GM18505 (cell line): Measurements from ENCODE around the gene TUBGCP3.
A peak's percentile ranks its signal among the peaks of the same experiment; 100 is the strongest.

ENCODE experiments used
- ATAC-seq: cut with Tn5 transposase; IDR thresholded peaks from one replicate; pipeline ENCODE4 v1.9.1; 2021; ENCODE audit not compliant: unreplicated experiment
- POLR2A ChIP-seq: IDR thresholded peaks from 4 replicates; pipeline ENCODE4 v1.6.1; 2011; ENCODE audit warnings: borderline replicate concordance; ENCODE audit not compliant: insufficient read depth, insufficient read length; ENCODE audit errors: extremely low read depth

Gene TUBGCP3

DNA sequence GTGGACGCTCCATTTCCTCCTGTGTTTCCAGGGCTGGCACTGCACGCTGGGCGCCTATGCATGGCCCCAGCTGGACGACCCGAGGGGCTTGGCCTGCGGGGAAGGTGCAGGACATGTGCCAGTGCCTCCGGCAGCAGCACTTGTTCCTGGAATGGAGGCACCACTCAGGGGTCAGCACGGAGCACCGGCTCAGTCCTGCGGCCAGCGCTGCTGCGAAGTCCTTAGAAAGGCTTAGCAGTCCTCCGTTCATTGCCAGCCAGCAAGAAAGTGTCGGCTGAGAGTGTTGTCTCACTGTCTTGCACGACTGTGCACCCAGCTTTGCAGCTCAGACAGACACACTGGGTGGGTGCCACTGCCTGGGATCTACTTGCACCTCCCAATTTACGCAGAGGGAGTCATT lies 36.1 kb upstream of the TUBGCP3 start:
- no peak for TF ChIP-seq POLR2A
- no peak for ATAC-seq

DNA sequence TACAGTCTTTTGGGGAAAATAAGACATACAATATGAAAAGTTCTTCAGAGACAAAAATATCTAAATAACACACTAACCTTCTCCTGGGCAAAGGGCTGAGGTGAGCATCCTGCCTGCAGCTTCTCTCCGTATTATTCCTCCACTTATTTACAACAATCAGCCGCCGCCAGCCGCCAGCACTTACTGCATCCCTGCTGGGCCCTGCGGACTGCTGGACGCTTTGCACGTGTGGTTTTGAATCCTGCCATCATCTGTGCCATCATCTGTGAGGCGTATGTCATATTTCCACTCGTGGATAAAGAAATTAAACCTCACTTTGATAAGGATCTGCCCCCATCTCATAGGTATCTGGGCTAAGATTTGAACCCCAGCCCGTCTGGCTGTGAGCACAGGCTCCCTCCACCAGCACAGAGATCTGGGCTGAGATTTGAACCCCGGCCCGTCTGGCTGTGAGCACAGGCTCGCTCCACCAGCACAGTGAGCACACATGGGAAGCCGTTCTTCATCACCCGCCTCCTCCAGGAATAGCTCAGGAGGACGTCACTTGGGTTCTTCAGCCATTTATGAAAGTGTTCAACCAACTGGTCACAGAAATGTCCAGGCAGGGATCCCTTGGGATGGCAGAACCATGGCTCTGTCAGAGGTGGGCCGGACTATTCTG lies 35.2 kb upstream of the TUBGCP3 start:
- no peak for ATAC-seq
- no peak for TF ChIP-seq POLR2A

- no peak for ATAC-seq
- TF ChIP-seq POLR2A: no peak
Observed at GRCh38 chr13:112622375-112622774, 34.4 kb upstream of the TUBGCP3 start.

GRCh38 chr13:112619730-112620631 lies 32.0 kb upstream of the TUBGCP3 start:
- ATAC-seq: no peak
- TF ChIP-seq POLR2A: no peak

DNA sequence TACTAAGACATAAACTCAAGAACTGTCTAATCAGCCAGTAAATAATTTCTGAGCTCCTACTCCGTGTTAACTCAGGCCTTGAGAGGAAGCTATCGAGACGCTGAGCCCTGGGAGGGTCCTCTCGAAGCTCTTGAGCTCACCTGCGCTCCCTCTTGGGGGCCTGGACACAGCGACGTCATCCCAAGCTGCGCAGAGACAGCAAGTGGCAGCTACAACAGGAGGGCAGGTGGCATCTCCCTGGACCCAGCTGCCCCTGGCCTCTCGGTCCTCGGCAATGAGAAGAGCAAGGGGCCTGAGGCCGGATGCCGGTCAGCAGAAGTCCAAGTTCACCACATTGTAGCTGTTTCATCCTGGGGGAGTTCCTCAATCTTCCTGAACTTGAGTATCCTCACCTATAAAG lies 30.5 kb upstream of the TUBGCP3 start:
- no peak for TF ChIP-seq POLR2A
- ATAC-seq: no peak

DNA sequence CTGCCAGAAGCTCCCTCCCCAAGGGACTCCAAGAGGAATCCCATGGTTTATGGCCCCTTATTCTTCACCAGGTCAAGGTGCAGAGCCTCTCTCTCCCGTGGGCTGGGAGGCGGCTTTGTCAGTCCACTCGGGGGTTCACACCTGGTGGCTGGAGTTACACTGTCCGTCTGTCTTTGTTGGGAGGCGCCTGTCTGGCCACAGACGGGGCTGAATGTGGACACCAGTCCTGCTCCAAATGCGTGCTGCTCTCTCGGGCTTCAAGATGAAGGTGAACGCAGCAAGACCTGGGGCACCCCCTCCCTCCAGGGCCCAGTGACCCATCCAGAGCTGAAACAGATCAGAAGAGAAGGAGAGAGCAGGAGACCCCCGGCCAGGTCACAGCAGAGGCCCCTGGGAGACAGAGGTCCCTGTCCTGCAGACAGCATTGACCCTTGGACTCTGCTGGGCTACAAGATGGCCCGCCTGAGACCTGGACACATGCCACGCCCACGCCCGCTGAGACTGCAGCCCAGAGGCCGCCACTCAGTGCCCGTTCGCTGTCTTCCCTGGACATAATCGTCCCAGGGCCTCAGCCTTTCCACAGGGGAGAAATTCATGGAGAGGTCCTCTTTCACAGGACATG lies 29.9 kb upstream of the TUBGCP3 start:
- ATAC-seq: no peak
- TF ChIP-seq POLR2A: no peak

DNA sequence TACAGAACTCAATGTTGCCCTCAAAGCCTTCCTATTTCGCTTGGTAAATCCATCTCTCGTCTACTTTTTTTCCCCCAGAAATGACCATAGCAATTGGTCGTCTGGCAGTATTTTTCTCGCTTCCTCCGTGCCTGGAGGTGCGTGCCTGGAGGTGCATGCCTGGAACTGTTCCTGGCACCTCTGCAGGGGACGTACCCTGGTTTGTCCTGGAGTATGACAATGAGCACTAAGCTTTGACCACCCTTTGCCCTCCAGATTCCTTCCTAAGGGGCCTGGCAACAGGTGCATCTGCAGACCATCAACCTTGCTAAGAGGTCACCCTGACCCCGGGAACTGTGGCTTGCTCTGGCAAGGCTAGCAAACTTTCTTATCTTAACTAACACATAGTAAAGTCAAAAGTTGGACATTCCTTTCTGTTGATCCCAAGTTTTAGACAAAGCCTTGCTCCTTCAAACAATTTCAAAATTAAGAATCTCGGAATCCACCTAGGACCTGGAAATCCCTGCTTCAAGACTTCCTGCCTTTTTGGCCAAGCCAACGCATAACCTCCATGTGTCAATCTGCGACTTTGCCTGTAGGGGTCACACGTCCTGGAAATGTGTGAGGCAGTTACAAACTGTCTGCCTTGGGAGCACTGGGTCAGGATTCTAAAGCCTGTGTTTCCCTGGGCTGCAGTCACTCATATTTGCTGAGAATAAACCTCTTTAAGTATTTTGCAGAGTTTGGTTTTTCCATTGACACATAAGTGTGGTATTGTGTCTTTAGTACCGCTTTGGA lies 28.8 kb upstream of the TUBGCP3 start:
- ATAC-seq: no peak
- no peak for TF ChIP-seq POLR2A

DNA sequence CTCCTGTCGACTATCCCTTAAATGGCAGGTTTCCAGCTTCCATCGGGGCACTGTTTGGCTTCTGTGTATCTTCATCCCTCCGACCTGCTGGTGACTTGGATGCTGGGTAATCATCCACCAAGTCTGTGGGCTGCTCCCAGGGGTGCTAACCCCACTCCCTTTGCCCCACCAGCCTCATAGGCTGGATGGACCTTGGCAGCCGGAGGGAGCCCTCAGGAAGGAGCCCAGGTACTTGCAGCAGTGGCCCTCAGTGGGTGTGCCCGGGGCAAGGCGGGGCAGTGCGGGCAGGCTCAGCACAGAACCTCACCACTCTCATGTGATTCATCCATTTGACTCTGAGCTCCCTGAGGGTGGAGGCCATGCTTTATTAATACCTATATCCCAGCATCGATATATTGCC lies 27.4 kb upstream of the TUBGCP3 start:
- TF ChIP-seq POLR2A: no peak
- no peak for ATAC-seq

GRCh38 chr13:112614835-112615234 lies 26.9 kb upstream of the TUBGCP3 start:
- no peak for ATAC-seq
- TF ChIP-seq POLR2A: no peak

DNA sequence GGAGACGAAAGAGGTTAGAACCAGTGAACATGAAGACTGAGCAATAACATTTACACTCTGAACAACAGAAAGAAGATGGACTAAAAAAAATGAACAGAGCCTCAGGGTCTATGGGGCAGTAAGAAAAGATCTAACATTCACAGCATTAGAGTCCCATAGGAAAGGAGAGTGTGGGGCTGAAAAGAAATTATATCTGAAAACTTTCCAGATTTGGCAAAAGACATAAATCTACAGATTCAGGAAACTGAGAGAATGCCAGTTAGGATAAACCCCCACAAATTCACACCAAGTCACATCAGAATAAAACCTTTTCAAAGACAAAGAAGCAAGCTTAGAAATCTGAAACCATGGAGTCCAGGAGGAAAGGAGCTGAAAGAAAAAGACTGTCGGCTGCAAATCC lies 20.3 kb upstream of the TUBGCP3 start:
- no peak for ATAC-seq
- TF ChIP-seq POLR2A: no peak

DNA sequence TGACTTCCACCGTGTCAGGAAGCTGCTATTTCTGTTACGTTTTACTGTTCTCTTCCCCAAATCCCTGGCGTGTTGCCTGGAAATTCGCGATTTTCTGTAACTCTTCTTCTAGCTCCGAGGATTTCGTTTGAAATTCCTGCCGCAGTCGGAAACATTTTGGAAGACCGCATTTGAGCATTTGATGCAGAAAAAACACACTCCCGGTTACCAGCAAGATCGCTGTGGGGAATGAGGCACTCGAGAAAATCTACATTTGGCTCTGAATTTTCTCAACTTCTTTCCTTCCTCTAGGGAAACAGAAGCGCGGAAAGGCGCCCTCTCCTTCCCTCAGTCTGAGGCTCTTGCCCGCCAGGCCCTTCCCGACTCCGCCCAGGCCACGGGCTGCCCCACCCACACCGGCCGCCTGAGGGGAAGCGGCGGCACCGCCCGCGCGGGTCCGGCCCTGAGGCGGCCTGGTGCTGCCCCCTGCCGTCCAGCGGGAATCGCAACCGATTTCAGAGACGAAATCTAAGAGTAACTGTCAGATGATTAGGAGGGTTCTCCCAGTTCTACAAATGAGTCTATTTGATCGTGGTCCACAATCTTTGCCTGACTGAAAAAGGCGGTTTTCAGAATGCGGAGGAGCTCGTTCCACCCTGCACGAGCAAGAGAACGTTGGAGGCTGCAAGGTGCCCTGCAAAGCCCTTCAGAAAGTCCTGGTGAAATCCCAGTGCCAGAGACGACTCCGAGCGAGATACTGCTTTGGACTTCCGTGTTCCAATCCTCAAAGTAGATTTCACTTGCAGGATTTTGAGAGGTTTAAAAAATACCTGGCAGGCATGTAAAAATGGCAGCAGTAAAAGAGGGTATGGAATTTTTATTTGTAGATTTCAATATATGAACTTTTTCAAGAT lies 18.4 kb upstream of the TUBGCP3 start:
- TF ChIP-seq POLR2A: no peak
- ATAC-seq: peak; percentile 100

- TF ChIP-seq POLR2A: no peak
- ATAC-seq: no peak
Observed at GRCh38 chr13:112605531-112605990, 17.6 kb upstream of the TUBGCP3 start.

- no peak for ATAC-seq
- no peak for TF ChIP-seq POLR2A
Observed at GRCh38 chr13:112603641-112604225, 15.8 kb upstream of the TUBGCP3 start.

DNA sequence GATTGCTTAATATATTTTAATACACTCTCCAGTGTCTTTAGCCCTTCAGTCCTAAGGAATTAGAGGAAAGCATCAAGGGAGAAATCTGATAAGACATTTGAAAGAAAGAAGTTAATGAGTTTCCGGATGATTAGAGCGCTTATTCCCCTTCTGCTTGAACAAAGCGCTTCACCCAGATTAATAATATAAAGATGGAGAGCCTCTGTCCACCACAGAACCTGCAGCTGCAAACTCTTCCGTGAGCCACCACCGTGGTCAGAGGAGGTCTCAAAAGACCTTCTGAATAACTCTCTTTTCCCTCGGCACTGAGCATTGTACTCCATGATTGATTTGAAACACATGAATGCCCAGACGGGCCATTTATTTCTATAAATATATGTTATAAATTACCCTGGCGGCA lies 14.2 kb upstream of the TUBGCP3 start:
- no peak for TF ChIP-seq POLR2A
- ATAC-seq: no peak
